NB4 (cell line): Measurements from ENCODE around the gene SUPV3L1.

Source experiments
- DNase-seq: peaks from one replicate; pipeline ENCODE4 v3.0.0; 2010; ENCODE audit warnings: low read depth
- H3K4me3 ChIP-seq: one replicate; pipeline ENCODE4 v1.5.1; 2011; ENCODE audit warnings: mild to moderate bottlenecking, low read depth, low read length, moderate library complexity
- CTCF ChIP-seq: IDR thresholded peaks from one replicate; pipeline ENCODE4 v1.5.1; 2012; ENCODE audit warnings: low read depth, low read length
- MAX ChIP-seq: IDR thresholded peaks from 2 replicates; pipeline ENCODE4 v1.6.1; 2011; ENCODE audit warnings: low read depth, low read length
- MYC ChIP-seq: IDR thresholded peaks from 2 replicates; pipeline ENCODE4 v1.6.1; 2011; ENCODE audit warnings: low read depth, low read length
- POLR2A ChIP-seq: IDR thresholded peaks from 2 replicates; pipeline ENCODE4 v1.6.1; 2011; ENCODE audit warnings: mild to moderate bottlenecking; ENCODE audit not compliant: insufficient read length; ENCODE audit errors: extremely low read depth

The SUPV3L1 gene

GRCh38 chr10:69209787-69210484, 29.9 kb downstream of the SUPV3L1 start:
- no peak for TF ChIP-seq POLR2A
- TF ChIP-seq MAX = no peak
- TF ChIP-seq MYC = no peak
- no peak for TF ChIP-seq CTCF
- no peak for DNase-seq

GRCh38 chr10:69211104-69211503, 31.1 kb downstream of the SUPV3L1 start:
- no peak overlapping the region for H3K4me3 ChIP-seq
- DNase-seq = no peak
- TF ChIP-seq POLR2A = no peak
- no peak for TF ChIP-seq MAX
- TF ChIP-seq CTCF = no peak
- no peak for TF ChIP-seq MYC

More at GRCh38 chr10:69209787-69210484, 29.9 kb downstream of the SUPV3L1 start:
- H3K4me3 ChIP-seq = no peak overlapping the region

GRCh38 chr10:69211524-69211923, 31.5 kb downstream of the SUPV3L1 start:
- DNase-seq = no peak
- no peak overlapping the region for H3K4me3 ChIP-seq
- no peak for TF ChIP-seq MAX
- no peak for TF ChIP-seq MYC
- no peak for TF ChIP-seq POLR2A
- no peak for TF ChIP-seq CTCF

GRCh38 chr10:69213591-69214311, 33.7 kb downstream of the SUPV3L1 start:
- DNase-seq = no peak
- TF ChIP-seq CTCF = no peak
- TF ChIP-seq MAX = no peak
- TF ChIP-seq POLR2A = no peak
- TF ChIP-seq MYC = no peak
- H3K4me3 ChIP-seq = no peak overlapping the region

GRCh38 chr10:69214666-69215131, 34.7 kb downstream of the SUPV3L1 start:
- TF ChIP-seq MYC (no peak), CTCF (no peak), MAX (no peak), POLR2A (no peak)
- H3K4me3 ChIP-seq = no peak overlapping the region
- peak; percentile 41 for DNase-seq
